Right hindlimb (tissue), 1 donor: ENCODE measurements around the gene PYROXD2.

Experiments used
- DNase-seq: peaks from one replicate; pipeline ENCODE4 v3.0.0-alpha.2; 2018

The PYROXD2 gene

DNA sequence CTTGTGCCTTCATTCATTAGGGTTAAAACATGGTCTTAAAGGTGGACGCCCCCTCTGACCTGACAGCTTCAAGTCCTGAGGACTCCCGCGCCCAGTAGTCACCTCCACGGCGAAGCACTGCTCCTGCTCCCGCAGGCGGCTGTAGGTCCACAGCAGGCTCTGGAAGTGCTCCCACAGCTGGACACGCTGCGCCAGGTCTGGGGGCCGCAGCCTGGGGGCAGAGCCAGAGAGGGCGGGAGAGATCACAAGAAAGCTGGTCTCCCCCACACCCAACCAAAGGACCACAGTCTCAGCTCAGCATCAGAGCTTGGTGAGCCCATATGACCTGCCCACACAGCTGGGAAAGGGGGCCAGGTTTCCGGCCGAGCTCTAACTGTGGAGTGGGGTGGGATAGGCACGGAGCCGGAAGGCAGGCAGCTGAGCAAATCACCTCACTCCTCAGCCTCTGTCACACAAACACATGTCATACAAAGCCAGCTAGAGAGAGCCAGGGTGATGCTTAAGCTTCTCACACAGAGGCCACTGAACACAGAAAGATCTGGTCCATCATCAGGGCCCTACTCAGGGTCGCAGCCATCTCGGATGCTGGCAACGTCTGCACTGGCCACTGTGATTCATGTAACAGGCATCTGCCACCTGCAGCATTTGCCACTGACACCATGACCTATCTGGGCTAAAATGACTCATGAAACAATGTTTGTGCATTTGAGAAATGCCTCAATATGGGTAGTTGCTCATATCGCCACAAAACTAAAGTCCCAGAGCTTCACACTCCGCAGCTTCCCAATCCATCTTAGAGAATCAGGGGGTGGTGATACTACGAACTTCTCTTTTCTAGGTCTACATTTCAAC, 19.1 kb upstream of the PYROXD2 start:
- no peak for DNase-seq

- DNase-seq: no peak
Observed at GRCh38 chr10:98433371-98433770, 18.4 kb upstream of the PYROXD2 start.

DNA sequence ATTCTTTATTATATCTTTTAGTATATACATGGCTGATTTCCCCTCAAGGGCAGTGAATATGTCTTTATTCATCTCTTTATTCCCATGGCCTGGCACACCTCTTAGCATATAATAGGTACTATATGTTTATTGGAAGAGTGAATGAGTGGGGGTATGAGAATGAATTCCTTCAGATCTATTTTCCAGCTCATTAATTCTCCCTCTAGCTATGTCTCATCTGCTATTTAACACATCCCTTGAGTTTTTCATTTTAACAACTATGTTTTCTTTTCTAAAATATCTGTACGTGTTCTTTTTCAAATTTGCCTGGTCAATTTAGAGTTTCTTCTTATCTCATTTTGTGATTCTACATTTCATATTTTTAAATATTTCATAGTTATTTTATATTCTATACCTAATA, 17.3 kb upstream of the PYROXD2 start:
- no peak for DNase-seq

GRCh38 chr10:98431016-98431415, 16.0 kb upstream of the PYROXD2 start:
- no peak for DNase-seq

DNA sequence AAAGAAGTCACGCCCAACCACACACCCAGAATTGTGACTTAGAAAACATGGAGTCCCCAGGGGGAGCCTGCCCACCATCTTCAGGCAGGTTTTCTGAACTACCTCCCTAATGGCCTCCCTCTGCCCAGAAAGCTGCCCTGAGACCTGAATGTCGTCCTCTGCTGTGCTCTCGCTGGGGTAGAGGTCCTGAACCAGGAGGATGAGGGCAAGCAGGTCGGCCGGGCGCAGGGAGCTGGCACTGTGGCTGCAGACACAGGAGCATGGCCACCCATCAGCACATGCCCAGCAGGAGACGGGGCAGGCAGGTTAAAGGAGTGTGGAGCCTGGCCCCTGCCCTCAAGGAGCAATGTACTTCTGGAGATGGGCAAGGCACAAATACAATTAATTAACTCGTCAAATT, 15.4 kb upstream of the PYROXD2 start:
- DNase-seq: no peak

DNA sequence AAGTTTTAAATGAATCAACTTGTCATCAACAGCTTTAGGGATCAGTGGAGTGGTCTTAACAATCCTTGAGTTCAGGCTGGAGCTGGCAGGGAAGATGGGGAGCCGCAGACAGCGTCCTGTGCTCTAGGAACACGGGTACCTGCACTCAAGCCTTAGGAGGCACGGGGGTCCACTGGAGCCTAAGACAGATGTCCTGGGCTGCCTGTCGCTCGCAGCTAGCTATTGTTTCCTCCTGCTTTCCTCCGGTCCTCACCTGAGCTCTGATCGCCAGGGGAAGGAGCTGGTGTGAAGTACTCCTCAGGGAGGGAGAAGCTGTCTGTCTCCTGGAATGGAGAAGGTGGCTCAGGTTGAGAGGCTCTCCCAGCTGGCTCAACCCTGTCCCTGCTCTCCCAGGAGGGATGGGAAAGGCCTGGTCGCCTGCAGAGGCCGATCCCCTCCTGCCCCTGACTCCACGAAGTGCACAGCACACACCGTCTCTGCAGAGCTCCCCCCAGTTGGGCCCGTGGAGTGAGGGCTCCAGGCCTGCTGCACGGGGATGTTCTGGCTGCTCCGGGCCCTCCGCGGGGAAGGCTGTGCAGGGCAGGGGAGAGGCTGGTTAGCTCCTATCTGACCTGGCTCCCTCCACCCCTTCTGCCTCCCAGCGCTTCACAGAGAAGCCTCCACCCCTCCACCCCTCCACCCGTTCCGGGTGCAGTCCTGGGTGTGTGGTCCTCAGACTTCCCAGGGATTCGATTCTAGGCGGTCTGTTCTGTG, 14.5 kb upstream of the PYROXD2 start:
- no peak for DNase-seq

- DNase-seq: no peak
Observed at GRCh38 chr10:98427011-98427515, 12.1 kb upstream of the PYROXD2 start.

DNA sequence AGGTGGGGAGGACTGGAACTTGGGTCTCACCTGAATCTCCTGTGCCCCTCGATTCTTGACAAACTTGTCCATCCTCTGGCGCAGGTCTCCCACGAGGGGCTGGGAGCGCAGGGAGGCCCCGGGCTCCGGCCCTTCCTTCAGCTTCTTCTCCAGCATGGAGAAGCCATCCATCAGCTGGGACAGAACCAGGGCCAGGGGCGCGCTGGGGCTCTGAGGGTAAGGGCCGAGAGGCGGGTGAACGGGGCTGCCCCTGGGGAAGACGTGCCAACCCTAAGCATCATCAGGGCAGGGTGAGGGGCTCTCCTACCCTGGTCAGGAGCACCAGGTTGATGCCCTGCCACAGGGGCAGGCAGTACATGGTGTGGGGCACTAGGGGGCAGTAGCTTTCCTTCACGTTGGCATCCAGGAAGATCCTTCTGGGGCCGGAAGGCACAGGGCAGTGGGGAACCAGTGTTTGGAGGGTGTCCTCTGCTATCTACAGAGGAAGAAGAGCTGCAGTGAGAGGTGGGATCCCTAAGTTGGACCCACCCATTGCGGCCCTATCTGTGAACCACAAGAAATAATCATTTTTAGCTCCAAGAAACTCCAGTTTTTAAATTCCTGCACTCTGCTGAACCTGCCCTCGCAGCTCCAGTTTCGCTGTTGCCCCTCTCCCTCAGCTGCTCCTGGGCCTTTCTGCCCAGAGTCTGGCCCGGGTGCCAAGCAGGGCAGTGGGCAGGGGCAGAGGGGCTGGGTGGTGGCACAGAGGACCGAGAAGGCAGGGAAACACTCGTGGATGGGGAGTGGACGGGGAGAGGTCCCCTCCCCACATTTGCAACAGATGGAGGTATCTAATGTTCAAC, 10.8 kb upstream of the PYROXD2 start:
- DNase-seq: no peak

DNA sequence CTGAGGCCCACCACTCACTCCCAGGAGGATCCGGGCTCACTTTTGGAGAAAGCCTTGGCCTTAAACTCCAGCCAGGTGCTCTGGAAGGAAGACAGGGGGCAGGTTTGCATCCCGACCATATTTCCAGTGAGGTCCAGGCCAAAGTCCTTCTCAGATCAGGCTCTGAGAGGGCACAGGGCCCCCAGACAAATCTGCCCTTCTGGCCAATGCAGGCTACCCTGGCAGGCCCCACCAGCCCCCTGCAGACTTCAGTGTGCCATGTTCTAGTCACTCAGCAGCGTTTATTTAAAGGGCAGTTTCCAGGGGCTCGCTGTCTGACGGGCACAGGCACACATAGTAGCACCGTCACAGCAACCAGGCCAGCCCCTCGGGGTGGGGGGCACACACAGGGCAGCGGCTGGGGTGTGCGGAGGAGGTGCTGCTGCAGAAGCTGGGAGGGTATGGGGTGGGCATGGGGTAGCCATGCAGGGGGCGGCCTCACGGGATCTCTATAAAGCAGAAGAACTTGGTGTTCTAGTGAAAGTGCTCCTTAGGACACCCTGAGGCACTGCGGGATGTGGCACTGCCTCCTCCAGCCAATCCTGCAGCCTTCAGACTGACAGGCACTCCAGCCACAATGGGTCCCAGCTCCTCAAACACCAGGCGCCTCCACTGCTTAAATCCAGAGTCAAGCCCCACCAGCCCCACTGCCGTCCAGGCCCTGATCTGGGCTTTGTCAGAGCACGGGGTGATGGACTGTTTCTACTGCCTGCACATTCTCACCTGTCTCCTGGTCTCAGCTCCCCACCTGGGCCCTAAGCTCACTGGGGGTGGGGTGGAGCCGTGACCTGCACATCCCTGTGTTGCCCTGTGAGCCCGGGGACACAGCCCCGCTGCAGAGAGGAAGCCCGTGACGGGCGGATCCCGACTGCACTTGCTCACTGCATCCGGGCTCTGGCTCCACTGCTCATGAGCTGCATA, 9.6 kb upstream of the PYROXD2 start:
- no peak for DNase-seq

DNA sequence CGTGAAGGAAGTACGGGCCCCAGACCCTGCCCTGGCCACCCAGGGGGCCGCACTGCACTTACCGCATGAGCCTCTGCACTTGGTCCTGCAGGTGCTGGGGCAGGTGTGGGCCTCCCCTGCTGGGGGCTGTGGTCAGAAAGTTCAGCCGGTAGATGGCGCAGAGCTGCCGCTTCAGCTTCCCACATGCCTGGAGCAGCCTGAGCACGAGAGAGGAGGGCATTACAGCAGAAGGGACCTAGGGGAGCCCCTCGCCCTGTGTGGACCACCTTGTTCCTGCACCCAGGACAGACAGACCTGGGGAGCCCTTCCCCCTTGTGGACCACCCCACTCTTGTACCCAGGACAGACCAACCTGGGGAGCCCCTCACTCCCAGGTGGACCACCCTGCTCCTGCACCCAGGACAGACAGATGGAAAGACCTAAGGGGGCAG, 8.7 kb upstream of the PYROXD2 start:
- DNase-seq: no peak

DNA sequence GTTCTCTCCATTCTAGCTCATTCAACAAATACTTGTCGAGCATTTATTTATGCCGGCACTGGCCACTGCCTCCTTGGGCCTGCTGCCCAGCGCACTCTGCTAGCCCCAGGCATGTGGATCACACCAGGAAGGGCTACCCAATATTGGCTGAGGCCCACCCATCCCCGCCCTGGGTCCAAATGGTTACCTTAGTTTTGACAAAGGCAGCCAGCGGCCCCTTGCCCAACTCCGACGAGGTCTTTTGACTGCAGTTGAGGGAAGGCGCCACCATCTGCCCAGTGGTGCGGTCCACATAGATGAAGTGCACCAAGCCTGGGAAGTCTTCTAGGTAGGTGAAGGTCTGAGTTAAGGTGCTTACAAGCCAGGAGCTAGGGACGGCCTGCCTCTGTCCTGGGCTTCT, 7.2 kb upstream of the PYROXD2 start:
- DNase-seq: no peak

- DNase-seq: no peak
Observed at GRCh38 chr10:98420786-98421185, 5.8 kb upstream of the PYROXD2 start.

GRCh38 chr10:98419469-98420261, 4.7 kb upstream of the PYROXD2 start:
- DNase-seq: no peak

GRCh38 chr10:98418665-98419468, 3.9 kb upstream of the PYROXD2 start:
- no peak for DNase-seq

DNA sequence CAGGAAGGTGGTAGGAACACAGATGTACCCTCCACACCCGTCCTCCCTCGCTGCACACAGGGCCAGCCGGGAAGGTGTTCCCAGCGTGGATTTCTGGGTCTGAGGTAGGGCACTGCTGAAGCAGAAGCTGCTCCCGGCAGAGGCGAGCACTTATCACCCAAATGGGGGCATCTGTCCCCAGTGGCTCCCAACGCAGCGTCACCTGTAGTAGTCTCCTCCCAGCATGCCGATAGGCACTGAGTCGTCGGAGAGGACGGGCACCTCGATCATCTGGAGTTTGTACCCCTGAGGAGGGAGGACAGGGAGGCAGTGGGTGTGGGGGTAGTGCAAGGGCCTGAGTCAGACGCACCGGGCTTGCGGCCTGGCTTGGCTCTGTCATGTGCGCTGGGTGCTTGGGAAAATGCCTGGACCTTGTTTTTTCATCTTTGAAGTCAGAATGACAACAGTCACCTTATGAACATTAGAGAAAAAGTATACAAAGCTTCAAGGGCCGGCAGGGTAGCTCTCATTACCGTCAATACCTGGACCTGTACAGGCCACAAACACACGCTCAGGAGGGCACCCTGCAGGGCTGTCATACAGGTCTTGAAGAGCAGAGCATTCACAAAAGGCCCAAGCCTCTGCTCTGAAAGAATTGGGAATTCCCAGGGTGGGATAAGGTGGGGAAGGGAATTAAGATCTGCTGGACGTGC, 3.1 kb upstream of the PYROXD2 start:
- DNase-seq: no peak

- DNase-seq: no peak
Observed at GRCh38 chr10:98417481-98417959, 2.5 kb upstream of the PYROXD2 start.

- DNase-seq: no peak
Observed at GRCh38 chr10:98416606-98417388, 1.8 kb upstream of the PYROXD2 start.

DNA sequence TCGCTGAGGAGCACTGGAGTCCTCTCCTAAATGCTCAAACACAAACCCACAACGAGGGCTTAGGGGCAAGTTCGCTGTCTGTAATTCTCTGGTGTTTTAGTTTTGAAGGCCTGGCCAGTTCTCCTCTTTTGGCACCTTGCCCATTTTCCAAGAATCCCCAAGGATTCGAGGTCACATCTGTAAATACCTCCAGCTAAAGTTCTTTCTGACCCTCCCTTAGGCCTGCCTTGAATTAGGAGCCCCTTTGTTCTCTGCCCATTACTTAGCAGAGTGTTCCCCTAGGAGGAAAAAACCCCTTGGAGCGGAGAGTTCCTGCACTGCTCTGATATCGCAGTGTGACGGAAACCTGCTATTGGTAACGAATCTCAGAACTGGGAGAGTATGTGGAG, 743 bp upstream of the PYROXD2 start:
- DNase-seq: no peak

DNA sequence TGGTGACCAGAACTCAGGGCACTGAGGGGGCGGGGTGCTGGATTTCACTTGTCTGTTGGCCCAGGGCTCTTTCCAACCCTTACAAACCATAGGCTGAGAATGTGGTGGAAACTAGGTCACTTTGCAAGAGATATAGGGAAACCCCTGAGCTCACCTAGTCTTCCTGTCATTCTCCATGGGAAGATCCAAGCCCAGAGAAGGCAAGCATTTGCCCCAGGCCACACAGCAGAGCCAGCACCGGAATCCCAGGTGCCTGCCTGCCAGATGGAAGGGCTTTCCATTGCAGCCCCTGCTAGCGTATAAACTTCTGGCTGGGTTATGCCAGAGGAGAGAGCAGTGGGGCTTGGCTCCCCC, 427 bp downstream of the PYROXD2 start:
- no peak for DNase-seq
